H7 (cell line): ENCODE measurements around the gene ZNF141. TPM values are rescaled to one million over a fixed set of nuclear protein-coding genes. Genes with fewer than 3 reads are reported as not detected.
"Not testable (repeated sequence)": the region's sequence is repeated elsewhere in the genome, so short reads cannot be mapped to it uniquely, and the experiment has no call there.

Experiments used
- DNase-seq: peaks from one replicate; pipeline ENCODE4 v3.0.0; 2012
- H3K27me3 ChIP-seq: 2 replicates; pipeline ENCODE4 v1.6.0; 2011; ENCODE audit warnings: mild to moderate bottlenecking, low read length; ENCODE audit not compliant: control insufficient read depth, insufficient read depth
- H3K36me3 ChIP-seq: replicated peaks from 2 replicates; pipeline ENCODE4 v1.5.1; 2011; ENCODE audit warnings: low read length; ENCODE audit not compliant: control insufficient read depth, insufficient read depth
- H3K4me3 ChIP-seq: 2 replicates; pipeline ENCODE4 v1.5.1; 2011; ENCODE audit warnings: low read depth, mild to moderate bottlenecking, control low read depth, low read length, moderate library complexity; ENCODE audit not compliant: insufficient read depth
- total RNA-seq: library from RNA; depleted of rRNA; stranded (reverse); fragments of >200 nt; shearing (Covaris generic); gene quantifications from 2 replicates; pipeline ENCODE4 v1.2.3, GENCODE V29; 2014; rRNA removed

ZNF141 gene
- total RNA-seq = 16.9 and 25.0 TPM in 2 replicates

- peak within 1 kb of the TSS; percentile 91 for H3K4me3 ChIP-seq
- H3K36me3 ChIP-seq = no peaks in the 10 kb centered on the region
- H3K27me3 ChIP-seq = peaks cover 11% of the 10 kb centered on the region
- DNase-seq = peak; percentile 98
Measured at GRCh38 chr4:337143-337931, at the start of gene ZNF141. Gene ZNF141 (plus strand): TSS chr4:337814. CDS start chr4:337984, 170 bp downstream.

GRCh38 chr4:288891-289290 lies 48.7 kb upstream of the ZNF141 start:
- no peaks in the 10 kb centered on the region for H3K27me3 ChIP-seq
- no peak overlapping the region for H3K4me3 ChIP-seq
- H3K36me3 ChIP-seq = no peaks in the 10 kb centered on the region
- DNase-seq = no peak

- H3K27me3 ChIP-seq = no peaks in the 10 kb centered on the region
- DNase-seq = no peak
- no peak overlapping the region for H3K4me3 ChIP-seq
- H3K36me3 ChIP-seq = no peaks in the 10 kb centered on the region
Measured at GRCh38 chr4:294732-295131, 42.9 kb upstream of the ZNF141 start.

GRCh38 chr4:302381-302780 lies 35.2 kb upstream of the ZNF141 start:
- no peaks in the 10 kb centered on the region for H3K36me3 ChIP-seq
- H3K27me3 ChIP-seq = no peaks in the 10 kb centered on the region
- no peak for DNase-seq
- no peak overlapping the region for H3K4me3 ChIP-seq

- peak overlapping the region; percentile 46; the same call in 1 of the 2 replicates for H3K4me3 ChIP-seq
- H3K27me3 ChIP-seq, H3K36me3 ChIP-seq, DNase-seq: not testable (repeated sequence)
Measured at GRCh38 chr4:304516-304915, 33.1 kb upstream of the ZNF141 start.

GRCh38 chr4:304969-305680 lies 32.5 kb upstream of the ZNF141 start, which contains the start of gene ZNF732:
Gene ZNF732 (minus strand): TSS chr4:305474. CDS start chr4:305310, 164 bp downstream.
- Histone ChIP-seq H3K27me3 (no peaks in the 10 kb centered on the region), H3K4me3 (peak within 1 kb of the TSS; percentile 46; the same call in 1 of the 2 replicates), H3K36me3 (no peaks in the 10 kb centered on the region)
- peak; percentile 85 for DNase-seq

- H3K36me3 ChIP-seq = no peaks in the 10 kb centered on the region
- H3K4me3 ChIP-seq = no peak overlapping the region
- DNase-seq = no peak
- no peaks in the 10 kb centered on the region for H3K27me3 ChIP-seq
Measured at GRCh38 chr4:306551-306961, 31.1 kb upstream of the ZNF141 start.

GRCh38 chr4:309807-310206 lies 27.8 kb upstream of the ZNF141 start:
- H3K4me3 ChIP-seq = no peak overlapping the region
- no peaks in the 10 kb centered on the region for H3K36me3 ChIP-seq
- no peak for DNase-seq
- H3K27me3 ChIP-seq = no peaks in the 10 kb centered on the region

GRCh38 chr4:314296-314903 lies 23.2 kb upstream of the ZNF141 start:
- DNase-seq = no peak
- Histone ChIP-seq H3K27me3 (no peaks in the 10 kb centered on the region), H3K36me3 (no peaks in the 10 kb centered on the region), H3K4me3 (no peak overlapping the region)

GRCh38 chr4:328729-329128 lies 8.9 kb upstream of the ZNF141 start:
- Histone ChIP-seq H3K4me3 (no peak overlapping the region), H3K27me3 (no peaks in the 10 kb centered on the region), H3K36me3 (no peaks in the 10 kb centered on the region)
- DNase-seq = no peak

GRCh38 chr4:335515-335914 lies 2.1 kb upstream of the ZNF141 start:
- Histone ChIP-seq H3K36me3 (no peaks in the 10 kb centered on the region), H3K27me3 (peaks cover 11% of the 10 kb centered on the region), H3K4me3 (no peak overlapping the region)
- no peak for DNase-seq

GRCh38 chr4:336099-336892 lies 1.3 kb upstream of the ZNF141 start:
- peaks cover 11% of the 10 kb centered on the region for H3K27me3 ChIP-seq
- peak; percentile 81 for DNase-seq
- peak overlapping the region; percentile 91 for H3K4me3 ChIP-seq
- no peaks in the 10 kb centered on the region for H3K36me3 ChIP-seq

- H3K36me3 ChIP-seq = no peaks in the 10 kb centered on the region
- peaks cover 11% of the 10 kb centered on the region for H3K27me3 ChIP-seq
- no peak for DNase-seq
- peak overlapping the region; percentile 91 for H3K4me3 ChIP-seq
Measured at GRCh38 chr4:336893-337142, 796 bp upstream of the ZNF141 start.

GRCh38 chr4:337932-338758 lies 531 bp downstream of the ZNF141 start:
- DNase-seq = peak; percentile 65
- Histone ChIP-seq H3K36me3 (no peaks in the 10 kb centered on the region), H3K4me3 (peak overlapping the region; percentile 91), H3K27me3 (peaks cover 11% of the 10 kb centered on the region)
